ENCODE measurements around the gene STARD13.

DNA sequence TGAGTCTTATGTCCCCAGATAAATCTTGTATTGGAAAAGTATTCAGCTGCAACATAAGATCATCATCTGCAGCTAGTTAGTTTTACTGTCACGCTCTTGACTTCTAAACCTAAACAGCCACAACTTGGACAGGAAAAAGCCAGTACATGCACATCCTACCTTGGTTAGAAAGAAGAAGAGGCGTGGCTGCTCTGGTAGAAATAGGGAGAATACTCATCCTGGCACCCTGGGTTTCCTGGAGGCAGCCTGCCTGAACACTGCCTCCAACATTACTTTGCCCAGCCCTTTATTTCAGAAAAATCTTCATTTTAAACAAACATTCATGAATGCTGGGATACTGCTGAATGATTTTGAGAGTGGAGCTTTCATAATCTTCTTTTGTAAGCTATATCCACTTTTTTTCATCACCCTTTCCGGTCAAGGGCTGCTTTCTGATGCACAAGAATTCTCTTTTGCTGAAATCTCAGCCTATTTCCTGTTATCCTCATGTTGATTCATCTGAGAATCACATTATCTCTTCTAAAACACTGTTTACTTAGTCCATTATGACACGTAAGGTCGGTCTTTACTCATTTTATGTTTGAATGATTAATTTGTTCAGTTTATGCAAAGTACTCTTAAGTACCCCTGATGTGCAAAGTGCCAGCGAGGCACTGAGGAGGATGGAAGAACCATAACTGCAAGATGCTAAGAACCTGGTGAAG lies 55.2 kb downstream of the STARD13 start:
- TF ChIP-seq, protein P1, sequence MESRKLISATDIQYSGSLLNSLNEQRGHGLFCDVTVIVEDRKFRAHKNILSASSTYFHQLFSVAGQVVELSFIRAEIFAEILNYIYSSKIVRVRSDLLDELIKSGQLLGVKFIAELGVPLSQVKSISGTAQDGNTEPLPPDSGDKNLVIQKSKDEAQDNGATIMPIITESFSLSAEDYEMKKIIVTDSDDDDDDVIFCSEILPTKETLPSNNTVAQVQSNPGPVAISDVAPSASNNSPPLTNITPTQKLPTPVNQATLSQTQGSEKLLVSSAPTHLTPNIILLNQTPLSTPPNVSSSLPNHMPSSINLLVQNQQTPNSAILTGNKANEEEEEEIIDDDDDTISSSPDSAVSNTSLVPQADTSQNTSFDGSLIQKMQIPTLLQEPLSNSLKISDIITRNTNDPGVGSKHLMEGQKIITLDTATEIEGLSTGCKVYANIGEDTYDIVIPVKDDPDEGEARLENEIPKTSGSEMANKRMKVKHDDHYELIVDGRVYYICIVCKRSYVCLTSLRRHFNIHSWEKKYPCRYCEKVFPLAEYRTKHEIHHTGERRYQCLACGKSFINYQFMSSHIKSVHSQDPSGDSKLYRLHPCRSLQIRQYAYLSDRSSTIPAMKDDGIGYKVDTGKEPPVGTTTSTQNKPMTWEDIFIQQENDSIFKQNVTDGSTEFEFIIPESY (IDR thresholded peaks at IDR 0.05), result no peak
- TF ChIP-seq, protein P2, sequence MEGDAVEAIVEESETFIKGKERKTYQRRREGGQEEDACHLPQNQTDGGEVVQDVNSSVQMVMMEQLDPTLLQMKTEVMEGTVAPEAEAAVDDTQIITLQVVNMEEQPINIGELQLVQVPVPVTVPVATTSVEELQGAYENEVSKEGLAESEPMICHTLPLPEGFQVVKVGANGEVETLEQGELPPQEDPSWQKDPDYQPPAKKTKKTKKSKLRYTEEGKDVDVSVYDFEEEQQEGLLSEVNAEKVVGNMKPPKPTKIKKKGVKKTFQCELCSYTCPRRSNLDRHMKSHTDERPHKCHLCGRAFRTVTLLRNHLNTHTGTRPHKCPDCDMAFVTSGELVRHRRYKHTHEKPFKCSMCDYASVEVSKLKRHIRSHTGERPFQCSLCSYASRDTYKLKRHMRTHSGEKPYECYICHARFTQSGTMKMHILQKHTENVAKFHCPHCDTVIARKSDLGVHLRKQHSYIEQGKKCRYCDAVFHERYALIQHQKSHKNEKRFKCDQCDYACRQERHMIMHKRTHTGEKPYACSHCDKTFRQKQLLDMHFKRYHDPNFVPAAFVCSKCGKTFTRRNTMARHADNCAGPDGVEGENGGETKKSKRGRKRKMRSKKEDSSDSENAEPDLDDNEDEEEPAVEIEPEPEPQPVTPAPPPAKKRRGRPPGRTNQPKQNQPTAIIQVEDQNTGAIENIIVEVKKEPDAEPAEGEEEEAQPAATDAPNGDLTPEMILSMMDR (IDR thresholded peaks at IDR 0.05; ENCODE audit: low read depth, low read length, missing input control), result no peak
- no peak for TF ChIP-seq EGR1 (IDR thresholded peaks at IDR 0.05; ENCODE audit: low read depth in 2 of 2)
- TF ChIP-seq, protein P3, sequence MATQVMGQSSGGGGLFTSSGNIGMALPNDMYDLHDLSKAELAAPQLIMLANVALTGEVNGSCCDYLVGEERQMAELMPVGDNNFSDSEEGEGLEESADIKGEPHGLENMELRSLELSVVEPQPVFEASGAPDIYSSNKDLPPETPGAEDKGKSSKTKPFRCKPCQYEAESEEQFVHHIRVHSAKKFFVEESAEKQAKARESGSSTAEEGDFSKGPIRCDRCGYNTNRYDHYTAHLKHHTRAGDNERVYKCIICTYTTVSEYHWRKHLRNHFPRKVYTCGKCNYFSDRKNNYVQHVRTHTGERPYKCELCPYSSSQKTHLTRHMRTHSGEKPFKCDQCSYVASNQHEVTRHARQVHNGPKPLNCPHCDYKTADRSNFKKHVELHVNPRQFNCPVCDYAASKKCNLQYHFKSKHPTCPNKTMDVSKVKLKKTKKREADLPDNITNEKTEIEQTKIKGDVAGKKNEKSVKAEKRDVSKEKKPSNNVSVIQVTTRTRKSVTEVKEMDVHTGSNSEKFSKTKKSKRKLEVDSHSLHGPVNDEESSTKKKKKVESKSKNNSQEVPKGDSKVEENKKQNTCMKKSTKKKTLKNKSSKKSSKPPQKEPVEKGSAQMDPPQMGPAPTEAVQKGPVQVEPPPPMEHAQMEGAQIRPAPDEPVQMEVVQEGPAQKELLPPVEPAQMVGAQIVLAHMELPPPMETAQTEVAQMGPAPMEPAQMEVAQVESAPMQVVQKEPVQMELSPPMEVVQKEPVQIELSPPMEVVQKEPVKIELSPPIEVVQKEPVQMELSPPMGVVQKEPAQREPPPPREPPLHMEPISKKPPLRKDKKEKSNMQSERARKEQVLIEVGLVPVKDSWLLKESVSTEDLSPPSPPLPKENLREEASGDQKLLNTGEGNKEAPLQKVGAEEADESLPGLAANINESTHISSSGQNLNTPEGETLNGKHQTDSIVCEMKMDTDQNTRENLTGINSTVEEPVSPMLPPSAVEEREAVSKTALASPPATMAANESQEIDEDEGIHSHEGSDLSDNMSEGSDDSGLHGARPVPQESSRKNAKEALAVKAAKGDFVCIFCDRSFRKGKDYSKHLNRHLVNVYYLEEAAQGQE (IDR thresholded peaks at IDR 0.05), result no peak
- no peak for TF ChIP-seq FOXA1 (IDR thresholded peaks at IDR 0.05)
- TF ChIP-seq, protein P4, sequence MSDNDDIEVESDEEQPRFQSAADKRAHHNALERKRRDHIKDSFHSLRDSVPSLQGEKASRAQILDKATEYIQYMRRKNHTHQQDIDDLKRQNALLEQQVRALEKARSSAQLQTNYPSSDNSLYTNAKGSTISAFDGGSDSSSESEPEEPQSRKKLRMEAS (IDR thresholded peaks at IDR 0.05), result no peak
- TF ChIP-seq, protein P5, sequence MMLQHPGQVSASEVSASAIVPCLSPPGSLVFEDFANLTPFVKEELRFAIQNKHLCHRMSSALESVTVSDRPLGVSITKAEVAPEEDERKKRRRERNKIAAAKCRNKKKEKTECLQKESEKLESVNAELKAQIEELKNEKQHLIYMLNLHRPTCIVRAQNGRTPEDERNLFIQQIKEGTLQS (IDR thresholded peaks at IDR 0.05), result no peak
- TF ChIP-seq YY1 (IDR thresholded peaks at IDR 0.05), result no peak
- TF ChIP-seq SP1 (IDR thresholded peaks at IDR 0.05), result no peak
- no peak for TF ChIP-seq TAF1 (conservative IDR thresholded peaks at IDR 0.05)
- no peak for TF ChIP-seq RAD21 (IDR thresholded peaks at IDR 0.05)
- no peak for TF ChIP-seq HNF4G (IDR thresholded peaks at IDR 0.05)

Measured in liver (tissue), 3 donors.